Activated CD4-positive, alpha-beta T cell treated with anti-CD3 and anti-CD28 coated beads, Interleukin-2, amount 50 U/mL, for 24 hours (primary cell): ENCODE results near the gene CALR3.
"Not testable (repeated sequence)": the region's sequence is repeated elsewhere in the genome, so short reads cannot be mapped to it uniquely, and the experiment has no call there.

ENCODE experiments used
- DNase-seq, 2 donors: peaks; one replicate each; pipeline ENCODE4 v3.0.0-alpha.2; 2020; ENCODE audit warnings: low read depth in 1 of 2, low spot score in 1 of 2

The CALR3 gene

GRCh38 chr19:16524991-16525734 is 29.2 kb upstream of the CALR3 start:
- no peak for DNase-seq

- DNase-seq, result no peak
Measured at GRCh38 chr19:16522559-16523377, 26.8 kb upstream of the CALR3 start.

GRCh38 chr19:16521715-16522289 is 25.8 kb upstream of the CALR3 start:
- DNase-seq, result no peak

- DNase-seq, result no peak
Measured at GRCh38 chr19:16520986-16521624, 25.1 kb upstream of the CALR3 start.

GRCh38 chr19:16520074-16520973 is 24.4 kb upstream of the CALR3 start:
- DNase-seq, result no peak

GRCh38 chr19:16519230-16519687 is 23.3 kb upstream of the CALR3 start:
- no peak for DNase-seq

- DNase-seq, result no peak
Measured at GRCh38 chr19:16518483-16519229, 22.7 kb upstream of the CALR3 start.

- no peak for DNase-seq
Measured at GRCh38 chr19:16518061-16518460, 22.1 kb upstream of the CALR3 start.

GRCh38 chr19:16516923-16517610 is 21.1 kb upstream of the CALR3 start:
- no peak for DNase-seq

GRCh38 chr19:16516381-16516780 is 20.4 kb upstream of the CALR3 start:
- no peak for DNase-seq

GRCh38 chr19:16514383-16515019 is 18.5 kb upstream of the CALR3 start:
- no peak for DNase-seq

- not testable (repeated sequence) for DNase-seq
Measured at GRCh38 chr19:16512611-16513010, 16.6 kb upstream of the CALR3 start.

GRCh38 chr19:16509141-16510061 is 13.4 kb upstream of the CALR3 start:
- no peak for DNase-seq

- no peak for DNase-seq
Measured at GRCh38 chr19:16508546-16508945, 12.6 kb upstream of the CALR3 start.

GRCh38 chr19:16506961-16507360 is 11.0 kb upstream of the CALR3 start:
- no peak for DNase-seq

GRCh38 chr19:16506161-16506560 is 10.2 kb upstream of the CALR3 start:
- not testable (repeated sequence) for DNase-seq

GRCh38 chr19:16504271-16504670 is 8.3 kb upstream of the CALR3 start:
- no peak for DNase-seq

- DNase-seq, result no peak
Measured at GRCh38 chr19:16497837-16498236, 1.9 kb upstream of the CALR3 start.
